ENCODE data around the gene ACSL1.

ACSL1 gene

GRCh38 chr4:184860018-184860779 lies 34.4 kb upstream of the ACSL1 start:
- TF ChIP-seq CTCF (IDR thresholded peaks at IDR 0.05; ENCODE audit: insufficient read depth, low read length) (no peak), POLR2AphosphoS5 (IDR thresholded peaks at IDR 0.05; ENCODE audit: low read depth) (no peak), SPI1 (IDR thresholded peaks at IDR 0.05; ENCODE audit: borderline replicate concordance, low read depth) (no peak), GABPA (IDR thresholded peaks at IDR 0.05; ENCODE audit: low read depth) (no peak), REST (IDR thresholded peaks at IDR 0.05; ENCODE audit: insufficient replicate concordance, low read depth) (no peak)
- H3K27ac ChIP-seq (replicated peaks), result peak overlapping the region; percentile 66
- no peak overlapping the region for H3K4me3 ChIP-seq (replicated peaks; ENCODE audit: insufficient read depth, low read length)
- H3K27me3 ChIP-seq (ENCODE audit: insufficient read depth, poor library complexity, severe bottlenecking), result no peaks in the 10 kb centered on the region
- peak; percentile 46 to 82 for DNase-seq (ENCODE audit: low read depth in 1 of 2, low spot score in 1 of 2)

- Histone ChIP-seq H3K4me3 (replicated peaks; ENCODE audit: insufficient read depth, low read length) (no peak overlapping the region), H3K27me3 (ENCODE audit: insufficient read depth, poor library complexity, severe bottlenecking) (no peaks in the 10 kb centered on the region), H3K27ac (replicated peaks) (peak overlapping the region; percentile 3; the same call in 1 of the 2 replicates)
- TF ChIP-seq GABPA (IDR thresholded peaks at IDR 0.05; ENCODE audit: low read depth) (no peak), SPI1 (IDR thresholded peaks at IDR 0.05; ENCODE audit: borderline replicate concordance, low read depth) (no peak; the same call in 1 of the 2 replicates)
- DNase-seq (ENCODE audit: low read depth in 1 of 2, low spot score in 1 of 2), result no peak
Measured at GRCh38 chr4:184857441-184858121, 31.8 kb upstream of the ACSL1 start.

GRCh38 chr4:184856277-184856609 lies 30.5 kb upstream of the ACSL1 start:
- H3K4me3 ChIP-seq (replicated peaks; ENCODE audit: insufficient read depth, low read length), result no peak overlapping the region
- H3K27me3 ChIP-seq (ENCODE audit: insufficient read depth, poor library complexity, severe bottlenecking), result no peaks in the 10 kb centered on the region
- H3K27ac ChIP-seq (replicated peaks), result peak overlapping the region; percentile 44
- TF ChIP-seq SPI1 (IDR thresholded peaks at IDR 0.05; ENCODE audit: borderline replicate concordance, low read depth), result peak; percentile 92
- no peak for TF ChIP-seq REST (IDR thresholded peaks at IDR 0.05; ENCODE audit: insufficient replicate concordance, low read depth)
- DNase-seq (ENCODE audit: low read depth in 1 of 2, low spot score in 1 of 2), result no peak

GRCh38 chr4:184854673-184855072 lies 28.9 kb upstream of the ACSL1 start:
- TF ChIP-seq POLR2AphosphoS5 (IDR thresholded peaks at IDR 0.05; ENCODE audit: low read depth) (peak; percentile 90), CTCF (IDR thresholded peaks at IDR 0.05; ENCODE audit: insufficient read depth, low read length) (no peak), GABPA (IDR thresholded peaks at IDR 0.05; ENCODE audit: low read depth) (peak; percentile 27; the same call in 1 of the 2 replicates), REST (IDR thresholded peaks at IDR 0.05; ENCODE audit: insufficient replicate concordance, low read depth) (no peak), SPI1 (IDR thresholded peaks at IDR 0.05; ENCODE audit: borderline replicate concordance, low read depth) (peak; percentile 72; the same call in 1 of the 2 replicates)
- no peaks in the 10 kb centered on the region for H3K27me3 ChIP-seq (ENCODE audit: insufficient read depth, poor library complexity, severe bottlenecking)
- peak; percentile 66 to 91 for DNase-seq (ENCODE audit: low read depth in 1 of 2, low spot score in 1 of 2)
- no peak overlapping the region for H3K4me3 ChIP-seq (replicated peaks; ENCODE audit: insufficient read depth, low read length)
- H3K27ac ChIP-seq (replicated peaks), result peak overlapping the region; percentile 67

All from HL-60 (cell line).